H1 (cell line): Measurements from ENCODE around the gene USHBP1. TPM values are rescaled to one million over a fixed set of nuclear protein-coding genes. Genes with fewer than 3 reads are reported as not detected.

ENCODE experiments used
- CTCF ChIA-PET: fragments of 300-600 bp; sonication (Branson Sonifier 250); formaldehyde crosslinking; loops from one replicate; lab custom pipeline; 2021; ENCODE audit not compliant: partially characterized antibody; lab: Charles Lee
- POLR2A ChIA-PET: fragments of 300-600 bp; sonication (Branson Sonifier 250); formaldehyde crosslinking; loops from one replicate; lab custom pipeline; 2021; ENCODE audit warnings: inconsistent platforms; ENCODE audit not compliant: partially characterized antibody; lab: Charles Lee
- DNase-seq, 2 experiments: peaks; one replicate each; pipeline versions ENCODE4 v3.0.0 to v3.0.0-alpha.2; 2010 to 2022; ENCODE audit warnings: low spot score in 2 of 2, low read depth in 1 of 2, mixed read lengths in 1 of 2
- FAIRE-seq: peaks from 2 replicates; lab custom pipeline; 2011; peaks lifted over from hg19 to GRCh38; lab: Jason Lieb, UNC
- H2AFZ ChIP-seq: 2 replicates; pipeline ENCODE4 v1.8.1; 2012; ENCODE audit warnings: low read length, inconsistent platforms
- H2AK5ac ChIP-seq: 2 replicates; pipeline ENCODE4 v1.6.1; 2013; ENCODE audit warnings: low read depth, low read length
- H2BK120ac ChIP-seq: replicated peaks from 2 replicates; pipeline ENCODE3; 2013; ENCODE audit warnings: low read depth, low read length, inconsistent platforms
- H2BK12ac ChIP-seq: 2 replicates; pipeline ENCODE4 v1.6.1; 2013; ENCODE audit warnings: low read depth, low read length
- H2BK15ac ChIP-seq: 2 replicates; pipeline ENCODE4 v1.6.1; 2013; ENCODE audit warnings: low read length
- H2BK20ac ChIP-seq: 2 replicates; pipeline ENCODE4 v1.6.1; 2013; ENCODE audit warnings: low read length
- H2BK5ac ChIP-seq: 2 replicates; pipeline ENCODE4 v1.6.1; 2013; ENCODE audit warnings: low read depth, low read length
- H3K14ac ChIP-seq: 2 replicates; pipeline ENCODE4 v1.6.1; 2013; ENCODE audit warnings: inconsistent platforms; ENCODE audit not compliant: insufficient read length
- H3K18ac ChIP-seq: 2 replicates; pipeline ENCODE4 v1.6.1; 2013; ENCODE audit warnings: low read length; ENCODE audit errors: extremely low read depth
- H3K23ac ChIP-seq: 2 replicates; pipeline ENCODE4 v1.6.1; 2013; ENCODE audit warnings: inconsistent platforms; ENCODE audit not compliant: insufficient read length
- H3K23me2 ChIP-seq: 2 replicates; pipeline ENCODE4 v1.6.1; 2013; ENCODE audit warnings: low read depth, low read length
- H3K27ac ChIP-seq: 2 replicates; pipeline ENCODE4 v1.6.1; 2011; ENCODE audit warnings: low read depth, low read length, inconsistent platforms
- H3K27me3 ChIP-seq, 4 experiments: replicated peaks in 1 of 4; 1 replicate in 1 of 4; 2 replicates in 3 of 4; pipeline versions ENCODE4 v1.6.1 to v1.8.1; 2011 to 2013; ENCODE audit warnings: low read length in 3 of 4, mild to moderate bottlenecking in 3 of 4, inconsistent platforms in 2 of 4, mixed read lengths in 2 of 4, moderate library complexity in 1 of 4; ENCODE audit not compliant: control insufficient read depth in 3 of 4, insufficient read depth in 3 of 4; ENCODE audit errors: extremely low read depth in 1 of 4
- H3K36me3 ChIP-seq, 4 experiments: 2 replicates each; pipeline versions ENCODE4 v1.6.1 to v1.8.1; 2011 to 2013; ENCODE audit warnings: mild to moderate bottlenecking in 4 of 4, low read length in 3 of 4, moderate library complexity in 2 of 4, control low read depth in 1 of 4, inconsistent platforms in 1 of 4; ENCODE audit not compliant: insufficient read depth in 4 of 4, control insufficient read depth in 2 of 4
- H3K4ac ChIP-seq: replicated peaks from 2 replicates; pipeline ENCODE3; 2013; ENCODE audit warnings: low read length, low read depth, mixed read lengths, inconsistent platforms; ENCODE audit not compliant: insufficient read length
- H3K4me1 ChIP-seq, 4 experiments: replicated peaks in 1 of 4; 1 replicate in 1 of 4; 2 replicates in 3 of 4; pipeline versions ENCODE4 v1.6.1 to v1.8.1; 2011 to 2013; ENCODE audit warnings: low read length in 3 of 4, inconsistent platforms in 2 of 4, mixed read lengths in 1 of 4; ENCODE audit not compliant: insufficient read depth in 4 of 4, control insufficient read depth in 3 of 4
- H3K4me2 ChIP-seq, 2 experiments: 2 replicates each; pipeline versions ENCODE4 v1.6.1 to v1.8.1; 2011 to 2013; ENCODE audit warnings: low read depth in 2 of 2, low read length in 2 of 2, control low read depth in 1 of 2, inconsistent platforms in 1 of 2, mild to moderate bottlenecking in 1 of 2; ENCODE audit not compliant: insufficient read depth in 1 of 2
- H3K4me3 ChIP-seq, 4 experiments: fragments of 200-600, 300-600 bp in 1 of 4; sonication (generic), shearing (Covaris generic), sonication (Bioruptor Twin) in 1 of 4; 2 replicates each; pipeline versions ENCODE4 v1.5.1 to v1.8.1; 2011 to 2016; ENCODE audit warnings: low read length in 4 of 4, low read depth in 3 of 4, control low read depth in 2 of 4, inconsistent platforms in 2 of 4, mild to moderate bottlenecking in 2 of 4, mixed read lengths in 1 of 4, moderate library complexity in 1 of 4; ENCODE audit not compliant: insufficient read depth in 2 of 4; ENCODE audit errors: extremely low read depth in 1 of 4
- H3K56ac ChIP-seq: replicated peaks from 2 replicates; pipeline ENCODE3; 2013; ENCODE audit warnings: low read depth, mild to moderate bottlenecking, mixed read lengths, low read length, inconsistent platforms; ENCODE audit not compliant: insufficient read length
- H3K79me1 ChIP-seq: 2 replicates; pipeline ENCODE4 v1.6.1; 2013; ENCODE audit warnings: low read depth, low read length, control low read depth
- H3K79me2 ChIP-seq, 2 experiments: 2 replicates each; pipeline versions ENCODE4 v1.6.1 to v1.8.1; 2012 to 2013; ENCODE audit warnings: low read length in 2 of 2, mild to moderate bottlenecking in 2 of 2, inconsistent platforms in 1 of 2; ENCODE audit not compliant: insufficient read depth in 2 of 2, control insufficient read depth in 1 of 2
- H3K9ac ChIP-seq, 4 experiments: replicated peaks in 1 of 4; 1 replicate in 1 of 4; 2 replicates in 3 of 4; pipeline versions ENCODE4 v1.6.1 to v1.8.1; 2011 to 2013; ENCODE audit warnings: low read depth in 3 of 4, low read length in 3 of 4, control low read depth in 2 of 4, mild to moderate bottlenecking in 2 of 4, moderate library complexity in 2 of 4, inconsistent platforms in 1 of 4; ENCODE audit errors: extremely low read depth in 1 of 4
- H3K9me3 ChIP-seq, 2 experiments: 2 replicates each; pipeline versions ENCODE4 v1.6.1 to v1.8.1; 2012 to 2013; ENCODE audit warnings: mild to moderate bottlenecking in 2 of 2, moderate library complexity in 2 of 2, control low read depth in 1 of 2, inconsistent platforms in 1 of 2, low read depth in 1 of 2, low read length in 1 of 2, mixed read lengths in 1 of 2; ENCODE audit not compliant: insufficient read depth in 2 of 2
- H4K20me1 ChIP-seq, 2 experiments: replicated peaks in 1 of 2; 2 replicates each; pipeline versions ENCODE3 to v1.8.1; 2011 to 2013; ENCODE audit warnings: inconsistent platforms in 2 of 2, low read length in 2 of 2, mild to moderate bottlenecking in 1 of 2; ENCODE audit not compliant: insufficient read depth in 2 of 2, control insufficient read depth in 1 of 2
- H4K5ac ChIP-seq: 2 replicates; pipeline ENCODE4 v1.6.1; 2013; ENCODE audit warnings: low read length, low read depth, mixed read lengths, inconsistent platforms; ENCODE audit not compliant: insufficient read length
- H4K8ac ChIP-seq: 2 replicates; pipeline ENCODE4 v1.8.0; 2013; ENCODE audit warnings: mild to moderate bottlenecking, moderate library complexity, low read length, inconsistent platforms; ENCODE audit not compliant: insufficient read depth; ENCODE audit errors: extremely low read depth
- H4K91ac ChIP-seq: replicated peaks from 2 replicates; pipeline ENCODE3; 2013; ENCODE audit warnings: low read length, mixed read lengths, inconsistent platforms; ENCODE audit not compliant: insufficient read length
- CTCF ChIP-seq, 3 experiments: IDR thresholded peaks; 1 replicate in 2 of 3; 2 replicates in 1 of 3; pipeline versions ENCODE4 v1.5.1 to v1.6.1; 2011; ENCODE audit warnings: low read length in 3 of 3, mild to moderate bottlenecking in 3 of 3, inconsistent platforms in 2 of 3, low read depth in 1 of 3, moderate library complexity in 1 of 3; ENCODE audit not compliant: insufficient read depth in 1 of 3; ENCODE audit errors: control extremely low read depth in 1 of 3
- GABPA ChIP-seq: IDR thresholded peaks from 2 replicates; pipeline ENCODE4 v1.6.1; 2011; ENCODE audit warnings: mild to moderate bottlenecking, low read length, moderate library complexity, borderline replicate concordance; ENCODE audit not compliant: insufficient read depth
- GTF2F1 ChIP-seq: IDR thresholded peaks from 2 replicates; pipeline ENCODE4 v1.6.1; 2012; ENCODE audit warnings: low read depth, low read length, improper control_type of control experiment, borderline replicate concordance
- KDM4A ChIP-seq: IDR thresholded peaks from one replicate; pipeline ENCODE4 v1.7.1; 2012; ENCODE audit warnings: low read depth, mild to moderate bottlenecking, moderate library complexity, low read length, inconsistent platforms; ENCODE audit not compliant: severe bottlenecking
- RNF2 ChIP-seq: fragments of 200-900, 300-1000 bp; sonication (generic); IDR thresholded peaks from 2 replicates; pipeline ENCODE4 v1.7.1; 2016; ENCODE audit warnings: borderline replicate concordance, low read depth, mild to moderate bottlenecking, antibody characterized with exemption, low read length; ENCODE audit not compliant: poor library complexity, severe bottlenecking; ENCODE audit errors: missing control alignments
- SP1 ChIP-seq: IDR thresholded peaks from 2 replicates; pipeline ENCODE4 v1.6.1; 2011; ENCODE audit warnings: low read depth, low read length
- SRF ChIP-seq: IDR thresholded peaks from 2 replicates; pipeline ENCODE4 v1.6.1; 2011; ENCODE audit warnings: mild to moderate bottlenecking, low read depth, low read length, moderate library complexity
- SUZ12 ChIP-seq: fragments of 200-600 bp; sonication (generic); IDR thresholded peaks from 2 replicates; pipeline ENCODE4 v1.6.1; 2012; ENCODE audit warnings: mild to moderate bottlenecking, inconsistent platforms, low read length, moderate library complexity, mixed read lengths
- ZNF274 ChIP-seq: IDR thresholded peaks from 2 replicates; pipeline ENCODE4 v1.7.0; 2012; ENCODE audit warnings: low read length, borderline replicate concordance; ENCODE audit errors: extremely low read depth
- WGBS, 2 experiments: shearing (Covaris generic) in 1 of 2; methylation state at CpG; one replicate each; pipeline versions ENCODE4 v1.1.6 to v1.1.7; 2013 to 2015; ENCODE audit warnings: low lambda C conversion rate in 2 of 2, mixed read lengths in 2 of 2, inconsistent platforms in 1 of 2, low coverage in 1 of 2, missing lambda C conversion rate in 1 of 2; ENCODE audit not compliant: insufficient replicate concordance in 2 of 2, insufficient coverage in 1 of 2, insufficient read length in 1 of 2; ENCODE audit errors: extremely low coverage in 1 of 2, missing lambda C conversion rate in 1 of 2; 5-methylcytosine and 5-hydroxymethylcytosine counted together
- polyA plus RNA-seq, 7 experiments: library from polyadenylated mRNA; depleted of rRNA in 3 of 7; stranded (reverse) in 5 of 7; unstranded in 2 of 7; fragments of >200 nt in 5 of 7; fragments of 200-250 nt in 2 of 7; gene quantifications; 1 replicate in 5 of 7; 2 replicates in 1 of 7; 4 replicates in 1 of 7; pipeline versions ENCODE4 v1.2.1 to v1.2.3, GENCODE V29; 2011 to 2013; ENCODE audit warnings: missing spikeins in 2 of 7, mixed read lengths in 2 of 7
- total RNA-seq: library from RNA; stranded (reverse); fragmentation: NEBNext Ultra II Directional; extraction: Animal tissue kit (Norgen Biotek cat#: 25700); gene quantifications from 2 replicates; pipeline ENCODE4 v1.2.1, GENCODE V29; 2021

USHBP1 gene
- total and polyA plus RNA-seq, 2 of the 8 experiments (the other 6 are each of a cell fraction or from before 2014, with no cell fraction given), result 5.0 to 7.5 TPM

GRCh38 chr19:17220207-17220758, 44.3 kb downstream of the USHBP1 start:
- CTCF ChIA-PET, result interaction anchor here (0.6 to 1.3 kb wide), 2 partner anchors 12 to 42 kb away, joined by 3 read pairs; no protein-coding TSS in a partner anchor
- Histone ChIP-seq H3K27me3 (no peaks in the 10 kb centered on the region), H4K91ac (no peak overlapping the region), H3K4ac (no peak overlapping the region), H3K4me3 (no peak overlapping the region), H2BK15ac (no peak overlapping the region), H3K27ac (no peak overlapping the region), H2BK120ac (no peak overlapping the region), H3K9ac (no peak overlapping the region), H2AFZ (no peak overlapping the region), H3K23ac (no peak overlapping the region), H4K5ac (no peak overlapping the region), H4K8ac (no peak overlapping the region), H3K56ac (no peak overlapping the region), H2BK20ac (no peak overlapping the region), H2BK5ac (no peak overlapping the region), H3K18ac (no peak overlapping the region), H3K4me2 (no peak overlapping the region), H3K23me2 (peaks cover 2% of the 10 kb centered on the region), H2AK5ac (no peak overlapping the region), H3K79me2 (no peaks in the 10 kb centered on the region; a peak in 1 of 4 replicates), H3K36me3 (peaks cover 2 to 6% (median 4%) of the 10 kb centered on the region in 4 experiments; a peak in 5 of 8 replicates), H4K20me1 (no peaks in the 10 kb centered on the region), H3K79me1 (peaks cover 4% of the 10 kb centered on the region; the same call in 1 of the 2 replicates), H3K9me3 (no peaks in the 10 kb centered on the region), H2BK12ac (no peak overlapping the region), H3K4me1 (peaks cover 0 to 3% (median 2%) of the 10 kb centered on the region in 4 experiments; a peak in 3 of 7 replicates), H3K14ac (no peak overlapping the region)
- DNase-seq, result no peak
- 89% methylated on average over 12 of the region's 14 CpGs; no CpG with 5 or more reads in 1 of the 2 experiments for WGBS, 2 experiments
- no peak for FAIRE-seq
- POLR2A ChIA-PET, result interaction anchor here (0.6 to 2.0 kb wide), 6 partner anchors 9 to 86 kb away, joined by 3 to 8 read pairs (median 3); no protein-coding TSS in a partner anchor
- TF ChIP-seq SRF, result no peak
- no peak for TF ChIP-seq RNF2
- no peak for TF ChIP-seq GABPA
- no peak for TF ChIP-seq GTF2F1
- no peak for TF ChIP-seq KDM4A
- TF ChIP-seq CTCF (IDR thresholded peaks at IDR 0.05; ENCODE audit: control extremely low read depth in 1 of 3, insufficient read depth in 1 of 3, low read depth in 1 of 3, low read length in 3 of 3), result no peak
- TF ChIP-seq SUZ12, result no peak
- no peak for TF ChIP-seq ZNF274
- TF ChIP-seq SP1, result no peak
